Prostate gland (tissue), 2 donors: Measurements from ENCODE around the gene DZIP1.

Source experiments
- POLR2A ChIP-seq: fragments of 450-650 bp; IDR thresholded peaks from one replicate; pipeline ENCODE4 v1.6.1; 2016; ENCODE audit warnings: antibody characterized with exemption, mild to moderate bottlenecking
- POLR2AphosphoS5 ChIP-seq: sonication (generic); formaldehyde crosslinking; IDR thresholded peaks from one replicate; pipeline ENCODE4 v1.6.1; 2017; ENCODE audit warnings: antibody characterized with exemption
- TF ChIP-seq, protein P1 (sequence below), 4 experiments: fragments of 200-600 bp in 2 of 4; fragments of 450-650 bp in 2 of 4; sonication (generic) in 2 of 4; IDR thresholded peaks; 1 replicate in 3 of 4; 2 replicates in 1 of 4; pipeline ENCODE4 v1.5.1; 2016 to 2019; ENCODE audit warnings: antibody characterized with exemption in 4 of 4, mild to moderate bottlenecking in 2 of 4, moderate library complexity in 2 of 4

DNA sequence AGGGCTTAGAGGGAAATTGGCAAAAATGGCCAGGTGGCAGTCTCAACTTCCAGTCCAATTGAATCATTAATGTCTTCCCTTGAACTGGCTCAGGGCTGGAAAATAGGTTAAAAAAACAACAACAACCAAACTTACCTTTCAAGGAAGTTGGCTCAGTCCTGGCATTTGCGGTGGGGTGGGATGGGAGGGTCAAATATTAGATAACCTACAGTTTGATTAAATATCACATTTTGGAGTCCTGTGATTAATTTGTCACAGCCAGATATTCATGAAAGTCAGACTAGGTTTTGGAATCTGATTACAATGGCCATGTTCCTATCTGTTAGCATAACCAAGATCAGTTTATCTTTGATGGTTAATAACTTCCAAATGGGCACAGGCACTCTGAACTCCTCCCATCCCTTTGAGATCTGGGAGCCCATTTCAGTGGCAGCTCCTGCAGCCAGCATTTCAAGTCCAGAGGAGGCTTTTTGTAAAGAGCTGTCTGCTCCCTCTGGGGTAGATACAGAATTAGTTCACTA, 7.8 kb upstream of the DZIP1 start:
- TF ChIP-seq, protein P1, sequence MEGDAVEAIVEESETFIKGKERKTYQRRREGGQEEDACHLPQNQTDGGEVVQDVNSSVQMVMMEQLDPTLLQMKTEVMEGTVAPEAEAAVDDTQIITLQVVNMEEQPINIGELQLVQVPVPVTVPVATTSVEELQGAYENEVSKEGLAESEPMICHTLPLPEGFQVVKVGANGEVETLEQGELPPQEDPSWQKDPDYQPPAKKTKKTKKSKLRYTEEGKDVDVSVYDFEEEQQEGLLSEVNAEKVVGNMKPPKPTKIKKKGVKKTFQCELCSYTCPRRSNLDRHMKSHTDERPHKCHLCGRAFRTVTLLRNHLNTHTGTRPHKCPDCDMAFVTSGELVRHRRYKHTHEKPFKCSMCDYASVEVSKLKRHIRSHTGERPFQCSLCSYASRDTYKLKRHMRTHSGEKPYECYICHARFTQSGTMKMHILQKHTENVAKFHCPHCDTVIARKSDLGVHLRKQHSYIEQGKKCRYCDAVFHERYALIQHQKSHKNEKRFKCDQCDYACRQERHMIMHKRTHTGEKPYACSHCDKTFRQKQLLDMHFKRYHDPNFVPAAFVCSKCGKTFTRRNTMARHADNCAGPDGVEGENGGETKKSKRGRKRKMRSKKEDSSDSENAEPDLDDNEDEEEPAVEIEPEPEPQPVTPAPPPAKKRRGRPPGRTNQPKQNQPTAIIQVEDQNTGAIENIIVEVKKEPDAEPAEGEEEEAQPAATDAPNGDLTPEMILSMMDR (IDR thresholded peaks at IDR 0.05): no peak
- TF ChIP-seq POLR2AphosphoS5 (no peak), POLR2A (no peak)
